Cardiac septum (tissue), 1 donor: ENCODE data around the gene SMIM44. TPM values are rescaled to one million over a fixed set of nuclear protein-coding genes. Genes with fewer than 3 reads are reported as not detected.
"Not testable (repeated sequence)": the region's sequence is repeated elsewhere in the genome, so short reads cannot be mapped to it uniquely, and the experiment has no call there.

Source experiments
- DNase-seq: peaks from one replicate; pipeline ENCODE4 v3.0.0-alpha.2; 2020; ENCODE audit warnings: low spot score
- intact Hi-C: fragments of 100-400 bp; cut with DNase I; formaldehyde crosslinking; loops from one replicate; pipeline ENCODE4 v1.14.0; 2022
- total RNA-seq: library from RNA; stranded (reverse); fragmentation: NEBNext Ultra II Directional; extraction: Animal tissue kit (Norgen Biotek cat#: 25700); gene quantifications from one replicate; pipeline ENCODE4 v1.2.1, GENCODE V29; 2021
- donor health status: DM: no; HTN: no; CAD: no.

The SMIM44 gene
- total RNA-seq, 1 donor from 2014 or later = not detected

DNA sequence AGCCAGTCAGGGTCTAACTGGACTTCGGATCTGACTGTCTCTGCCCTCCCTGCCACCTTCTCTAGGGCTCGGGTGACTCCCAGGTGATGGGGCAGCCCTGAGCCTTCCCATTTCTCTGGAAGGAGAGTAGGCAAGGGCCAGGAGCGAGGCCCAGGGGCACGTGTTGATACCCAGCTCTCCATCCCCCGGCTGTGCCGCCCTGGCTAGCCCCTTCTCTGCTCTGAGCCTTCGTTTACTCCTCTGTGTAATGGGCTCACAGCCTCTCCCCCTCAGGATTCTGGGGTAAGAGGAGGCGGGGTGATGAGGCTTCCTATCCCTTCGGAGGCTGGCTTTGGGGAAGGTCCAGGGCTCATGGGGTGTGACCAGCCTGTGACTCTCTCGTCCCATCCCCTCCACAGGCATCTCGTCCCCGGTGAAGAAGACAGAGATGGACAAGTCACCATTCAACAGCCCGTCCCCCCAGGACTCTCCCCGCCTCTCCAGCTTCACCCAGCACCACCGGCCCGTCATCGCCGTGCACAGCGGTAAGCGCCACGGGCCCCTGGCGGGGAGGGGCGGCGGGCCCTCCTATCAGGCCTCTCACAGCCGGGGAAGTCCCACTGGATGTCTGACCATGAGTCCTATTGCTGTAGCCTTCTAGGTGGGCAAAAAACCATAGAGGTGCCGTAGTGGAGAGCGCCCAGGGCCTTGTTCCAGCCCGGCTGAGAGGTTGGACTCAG, 34.5 kb downstream of the SMIM44 start:
- intact Hi-C loops = no loop called here
- DNase-seq = no peak

DNA sequence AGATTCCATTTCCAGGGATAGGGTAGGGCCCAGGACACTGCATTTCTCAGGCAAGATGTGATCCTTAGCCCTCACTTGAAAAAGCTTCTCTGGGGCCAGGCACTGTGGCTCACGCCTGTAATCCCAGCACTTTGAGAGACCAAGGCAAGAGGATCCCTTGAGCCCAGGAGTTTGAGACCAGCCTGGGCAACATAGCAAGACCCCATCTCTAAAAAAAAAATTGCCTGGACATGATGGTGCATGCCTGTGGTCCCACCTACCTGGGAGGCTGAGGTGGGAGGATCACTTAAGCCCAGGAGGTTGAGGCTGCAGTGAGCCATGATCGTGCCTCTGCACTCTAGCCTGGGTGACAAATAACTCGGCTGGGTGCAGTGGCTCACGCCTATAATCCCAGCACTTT, 36.6 kb downstream of the SMIM44 start:
- DNase-seq, intact Hi-C loops: not testable (repeated sequence)

DNA sequence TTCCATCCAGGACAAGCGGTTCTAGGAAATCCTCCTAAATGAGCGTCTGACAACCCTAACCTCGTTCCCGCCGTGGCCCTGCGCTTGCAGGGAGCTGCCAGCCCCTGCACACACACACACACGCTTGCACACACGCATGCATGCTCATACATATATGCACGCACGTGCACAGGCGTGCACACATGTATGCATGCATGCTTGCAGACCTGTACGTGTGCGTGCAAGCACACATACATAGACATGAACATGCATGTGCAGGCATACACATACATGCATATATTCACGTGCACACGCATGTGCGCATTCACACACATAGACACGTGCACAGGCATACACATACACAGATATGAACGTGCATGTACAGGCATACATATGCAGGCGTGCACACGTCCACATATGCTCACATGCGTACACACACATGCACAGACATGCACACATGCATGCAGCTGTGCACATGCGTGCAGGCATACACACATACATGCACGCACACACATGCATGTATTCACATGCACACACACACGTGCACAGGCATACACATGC, 38.5 kb downstream of the SMIM44 start:
- no peak for DNase-seq
- intact Hi-C loops = no loop called here

DNA sequence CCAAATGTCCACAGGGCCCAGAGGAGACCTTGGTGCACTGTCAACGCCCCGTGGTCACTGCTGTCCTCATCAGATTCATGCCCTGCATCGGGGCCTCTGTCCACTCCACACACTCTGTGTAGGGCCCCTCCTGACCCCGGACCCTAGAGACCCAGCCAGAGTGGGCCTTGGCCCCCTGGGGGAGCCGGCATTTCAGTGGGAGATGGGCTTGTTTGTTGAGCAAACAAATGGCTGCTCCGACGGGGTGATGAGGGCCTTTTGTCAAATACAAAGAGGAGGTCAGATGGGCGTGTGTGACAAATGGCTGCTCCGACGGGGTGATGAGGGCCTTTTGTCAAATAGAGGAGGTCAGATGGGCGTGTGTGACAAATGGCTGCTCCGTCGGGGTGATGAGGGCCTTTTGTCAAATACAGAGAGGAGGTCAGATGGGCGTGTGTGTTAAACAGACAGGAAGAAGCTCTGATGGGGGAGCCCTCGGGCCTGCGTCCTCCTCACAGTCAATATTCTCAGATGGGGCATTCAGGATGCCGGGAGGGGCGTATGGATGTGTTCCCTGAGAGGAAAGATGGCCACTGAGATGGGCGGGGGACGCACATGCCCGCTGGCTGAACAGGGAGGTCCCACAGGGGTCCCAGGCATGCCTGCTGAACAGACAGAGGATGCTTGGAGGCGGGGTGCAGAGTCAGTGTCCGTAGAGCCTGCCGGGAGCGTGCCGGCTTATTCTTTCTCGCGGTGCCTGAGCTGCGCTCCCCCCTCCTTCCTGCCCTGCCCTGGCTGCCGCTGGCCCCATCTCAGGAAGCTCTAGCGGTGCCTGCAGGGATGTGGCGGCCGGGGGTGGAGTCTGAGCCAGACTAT, 39.2 kb downstream of the SMIM44 start:
- peak; percentile 90 for DNase-seq
- intact Hi-C loops = no loop called here

DNA sequence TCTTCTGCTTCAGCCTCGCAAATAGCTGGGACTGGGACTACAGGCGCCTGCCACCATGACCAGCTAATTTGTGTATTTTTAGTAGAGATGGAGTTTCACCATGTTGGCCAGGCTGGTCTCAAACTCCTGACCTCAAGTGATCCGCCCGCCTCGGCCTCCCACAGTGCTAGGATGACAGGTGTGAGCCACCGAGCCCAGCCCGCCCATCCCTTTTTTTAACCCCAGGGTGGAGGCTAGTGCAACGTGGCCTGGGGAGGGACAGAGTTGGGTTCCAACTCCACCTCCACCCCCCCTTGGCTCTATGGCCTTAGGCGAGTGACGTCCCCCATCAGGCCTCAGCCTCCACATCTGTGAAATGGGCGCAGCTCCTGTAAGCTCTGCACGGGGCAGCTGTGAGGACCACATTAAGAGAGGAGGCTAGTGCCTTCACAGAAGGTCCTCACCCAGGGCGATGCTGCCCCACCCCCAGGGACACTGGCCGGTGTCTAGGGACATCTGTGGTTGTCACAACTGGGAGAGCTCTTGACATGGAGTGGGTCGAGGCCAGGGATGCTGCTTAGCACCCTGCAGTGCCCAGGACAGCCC, 40.7 kb downstream of the SMIM44 start:
- no peak for DNase-seq
- intact Hi-C loops = no loop called here

DNA sequence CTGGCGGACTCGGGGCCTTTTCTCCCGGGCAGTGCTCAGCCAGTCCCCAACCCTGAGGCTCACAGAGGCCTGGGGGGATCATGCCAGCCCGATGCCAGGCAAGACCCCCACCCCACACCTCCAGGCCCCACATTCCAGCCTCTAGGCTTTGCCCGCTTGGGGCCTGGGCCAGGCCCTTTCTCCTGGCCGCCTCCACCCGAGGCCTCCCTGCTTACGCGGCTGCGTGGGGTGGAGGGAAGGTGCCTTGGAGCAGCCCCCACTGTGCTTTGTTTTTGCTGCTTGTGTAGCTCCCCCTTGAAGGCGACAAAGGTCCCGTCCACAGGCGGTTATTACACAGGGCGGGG, 41.3 kb downstream of the SMIM44 start:
- intact Hi-C loops = no loop called here
- no peak for DNase-seq

DNA sequence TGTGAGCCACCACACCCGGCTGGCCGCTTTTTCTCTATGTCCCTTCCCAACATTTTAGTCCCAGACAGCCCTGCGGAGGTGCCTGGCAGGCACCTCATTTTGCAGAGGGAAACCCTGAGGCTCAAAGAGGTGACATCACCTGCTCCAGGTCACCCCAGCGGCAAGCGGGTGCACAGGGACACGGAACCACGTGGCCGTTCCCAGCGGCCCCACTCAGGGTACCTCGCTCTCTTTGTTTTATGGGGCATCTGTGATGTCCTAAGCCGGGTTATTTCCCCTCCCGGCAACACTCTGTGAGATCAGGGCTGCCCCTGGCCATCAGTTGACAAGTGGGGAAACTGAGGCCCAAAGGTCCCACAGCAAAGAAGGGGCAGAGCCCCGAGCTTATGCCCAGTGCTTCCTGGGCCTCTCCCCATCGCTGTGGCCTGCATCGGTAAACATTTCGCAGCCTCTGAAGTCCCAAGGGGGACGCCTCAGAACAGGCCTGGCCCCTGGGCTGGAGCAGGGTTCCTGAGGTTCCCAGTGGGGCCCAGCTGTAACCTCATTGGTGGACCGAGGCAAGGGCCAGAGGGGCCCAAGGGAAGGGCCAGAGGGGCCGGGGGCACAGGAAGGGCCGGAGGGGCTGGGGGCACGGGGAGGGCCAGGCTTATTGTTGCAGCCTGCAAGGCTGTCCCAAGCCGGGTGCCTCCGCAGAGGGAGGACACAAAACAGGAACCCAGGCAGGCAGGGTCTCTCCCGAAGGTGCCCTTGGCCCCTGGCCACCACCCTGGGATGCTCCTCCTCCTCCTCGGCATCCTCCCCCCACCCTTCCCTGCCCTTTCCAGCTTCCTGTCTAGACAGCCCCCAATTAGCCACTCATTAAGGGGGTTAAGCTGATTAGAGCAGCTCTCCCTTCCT, 41.9 kb downstream of the SMIM44 start:
- DNase-seq = no peak
- intact Hi-C loops = no loop called here

DNA sequence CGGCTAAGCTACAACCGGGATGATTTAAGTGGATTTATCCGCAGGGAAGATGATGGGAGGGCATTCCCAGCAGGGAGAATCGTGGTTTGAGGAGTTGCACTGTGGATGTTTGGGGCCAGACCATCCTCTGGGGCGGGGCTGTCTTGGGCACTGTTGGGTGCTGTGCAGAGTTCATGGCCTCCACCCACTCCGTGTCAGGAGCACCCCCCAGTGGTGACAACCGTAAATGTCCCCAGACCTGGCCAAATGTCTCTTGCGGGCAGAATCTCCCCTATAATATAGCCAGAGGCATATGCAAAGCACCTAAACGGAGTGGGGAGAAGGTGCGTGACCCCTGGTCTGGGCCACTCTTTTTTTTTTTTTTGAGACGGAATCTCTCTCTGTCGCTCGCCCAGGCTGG, 43.2 kb downstream of the SMIM44 start:
- intact Hi-C loops = no loop called here
- no peak for DNase-seq

DNA sequence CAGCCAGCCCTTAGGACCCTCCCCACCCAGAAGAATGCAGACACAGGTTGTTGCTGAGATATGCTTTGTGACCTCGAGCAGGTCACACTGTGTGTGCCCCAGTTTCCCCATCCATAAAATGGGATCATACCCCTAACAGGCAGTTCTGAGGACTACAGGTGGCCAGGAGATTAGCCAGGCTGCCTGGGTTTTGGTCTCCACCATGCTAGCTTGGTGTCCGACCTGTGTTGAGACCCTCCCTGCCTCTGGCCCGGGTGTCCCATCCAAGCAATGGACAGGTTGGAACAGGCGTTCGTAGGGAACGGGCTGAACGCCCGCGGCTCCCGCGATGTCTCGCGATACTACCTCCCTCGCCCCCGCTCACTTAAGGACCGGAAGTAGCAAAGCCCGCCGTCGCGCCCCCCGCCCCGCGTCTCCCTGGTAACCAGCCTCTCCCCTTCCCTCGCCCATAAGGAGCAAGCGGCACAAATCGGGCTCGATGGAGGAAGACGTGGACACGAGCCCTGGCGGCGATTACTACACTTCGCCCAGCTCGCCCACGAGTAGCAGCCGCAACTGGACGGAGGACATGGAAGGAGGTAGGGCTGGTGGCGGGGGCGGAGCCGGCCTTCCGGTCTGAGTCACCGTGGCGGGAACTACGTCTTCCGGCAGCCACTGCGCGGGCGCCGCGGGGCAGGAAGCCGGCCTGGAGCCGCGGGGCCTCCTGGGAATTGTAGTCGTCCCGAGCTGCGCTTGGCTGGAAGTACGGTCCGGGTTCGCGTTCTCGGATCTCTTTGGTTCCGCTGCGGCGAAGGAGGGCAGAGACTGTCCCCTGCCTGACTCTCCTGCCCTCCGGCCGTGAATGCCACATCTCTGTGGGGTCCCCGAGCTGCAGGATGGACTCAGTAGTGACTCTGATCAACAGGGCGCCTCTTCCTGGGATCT, 48.3 kb downstream of the SMIM44 start:
- intact Hi-C loops = loop anchor here (5.0 to 10.0 kb wide), 2 partner anchors 37 to 250 kb away; partner anchors contain the start of gene NCLN
- DNase-seq = peak; percentile 98

DNA sequence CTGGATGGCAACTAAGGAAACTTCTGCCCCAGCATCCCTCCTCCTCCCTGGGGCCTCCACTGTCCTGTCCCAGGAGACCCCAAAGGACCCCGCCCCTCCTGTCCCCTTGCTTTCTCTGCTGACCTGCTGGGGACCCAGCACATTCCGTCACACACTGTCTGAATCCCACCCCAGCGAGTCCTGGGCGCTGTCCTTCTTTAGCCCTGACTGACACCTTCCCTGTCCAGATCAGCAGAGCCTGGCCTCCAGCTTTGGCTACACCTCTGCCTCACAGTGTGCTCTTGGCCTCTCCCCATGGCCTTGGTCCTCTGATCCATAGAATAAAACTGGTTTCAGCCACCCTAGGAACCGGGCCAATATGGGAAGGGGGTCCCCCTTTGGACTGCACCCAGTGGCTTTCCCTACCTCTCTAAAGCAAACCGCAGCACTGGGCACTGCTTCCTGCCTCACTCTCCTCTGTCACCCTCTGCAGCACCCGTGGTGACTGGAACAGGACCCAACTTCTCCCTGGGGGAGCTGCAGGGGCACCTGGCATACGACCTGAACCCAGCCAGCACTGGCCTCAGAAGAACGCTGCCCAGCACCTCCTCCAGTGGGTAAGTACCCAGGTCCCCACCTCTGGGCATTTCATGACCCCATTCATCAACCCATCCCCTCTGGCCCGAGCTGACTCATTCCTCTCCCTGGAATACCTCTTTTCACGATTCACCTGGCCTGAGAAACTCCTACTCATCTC, 49.3 kb downstream of the SMIM44 start:
- no peak for DNase-seq
- intact Hi-C loops = loop anchor here (5.0 to 10.0 kb wide), 2 partner anchors 38 to 249 kb away; partner anchors contain the start of gene NCLN

DNA sequence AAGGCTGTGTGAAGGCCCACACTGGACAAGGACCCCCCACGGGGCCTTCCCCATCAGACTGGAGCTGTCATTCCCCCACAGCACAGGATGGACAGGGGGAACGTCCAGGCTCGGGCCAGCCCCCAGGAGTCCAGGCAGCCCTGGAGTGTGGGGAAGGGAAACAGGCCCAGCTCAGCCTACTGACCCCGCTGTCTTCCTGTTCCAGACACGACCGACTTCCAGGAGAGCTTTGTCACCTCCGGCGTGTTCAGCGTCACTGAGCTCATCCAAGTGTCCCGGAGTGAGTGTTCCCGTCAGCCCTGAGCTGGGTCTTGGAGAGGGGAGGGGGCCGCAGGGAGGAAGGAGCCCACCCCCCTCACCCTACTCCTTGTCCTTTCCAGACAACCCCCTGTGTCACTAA, 49.9 kb downstream of the SMIM44 start:
- intact Hi-C loops = loop anchor here (5.0 to 10.0 kb wide), 2 partner anchors 39 to 249 kb away; partner anchors contain the start of gene NCLN
- DNase-seq = no peak

Other genes starting within 250 kb of the SMIM44 start
- gene NFIC, start 116.9 kb downstream of the SMIM44 start, total RNA-seq = 178 TPM
- gene SMIM24, start 2.9 kb downstream of the SMIM44 start, total RNA-seq = not detected
- 11.1 TPM for gene DOHH, start 17.2 kb upstream of the SMIM44 start, total RNA-seq
- 23.8 TPM for gene FZR1, start 22.9 kb upstream of the SMIM44 start, total RNA-seq
- gene TEKTIP1, start 55.7 kb upstream of the SMIM44 start, total RNA-seq = 1.7 TPM
- 25.4 TPM for gene MFSD12, start 74.1 kb upstream of the SMIM44 start, total RNA-seq
- 32.6 TPM for gene HMG20B, start 89.5 kb upstream of the SMIM44 start, total RNA-seq
- gene GIPC3, start 102.0 kb upstream of the SMIM44 start, total RNA-seq = 1.3 TPM
- gene TBXA2R, start 123.4 kb upstream of the SMIM44 start, total RNA-seq = 1.9 TPM
- gene CACTIN, start 143.3 kb upstream of the SMIM44 start, total RNA-seq = 10.7 TPM
- 38.2 TPM for gene PIP5K1C, start 217.0 kb upstream of the SMIM44 start, total RNA-seq
- not detected for gene TJP3, start 224.9 kb upstream of the SMIM44 start, total RNA-seq